ENCODE results near the gene DCN.

Gene DCN

GRCh38 chr12:91133871-91134270, 48.7 kb downstream of the DCN start:
- DNase-seq: no peak

- DNase-seq: no peak
Observed at GRCh38 chr12:91129662-91130362, 52.8 kb downstream of the DCN start.

- DNase-seq: no peak
Observed at GRCh38 chr12:91127751-91128150, 54.9 kb downstream of the DCN start.

- no peak for DNase-seq
Observed at GRCh38 chr12:91127306-91127705, 55.3 kb downstream of the DCN start.

- DNase-seq: no peak
Observed at GRCh38 chr12:91126516-91126915, 56.1 kb downstream of the DCN start.

GRCh38 chr12:91123236-91123916, 59.2 kb downstream of the DCN start:
- no peak for DNase-seq

GRCh38 chr12:91120781-91121180, 61.8 kb downstream of the DCN start:
- no peak for DNase-seq

GRCh38 chr12:91119089-91119488, 63.5 kb downstream of the DCN start:
- DNase-seq: no peak

- DNase-seq: no peak
Observed at GRCh38 chr12:91113621-91114020, 69.0 kb downstream of the DCN start.

- DNase-seq: no peak
Observed at GRCh38 chr12:91111366-91112325, 71.0 kb downstream of the DCN start, which contains the start of gene LUM. Gene LUM, minus strand, starts transcription at chr12:91111494. Its CDS starts 2,515 bp downstream, at chr12:91108979.

- no peak for DNase-seq
Observed at GRCh38 chr12:91110311-91110924, 72.2 kb downstream of the DCN start.

- DNase-seq: no peak
Observed at GRCh38 chr12:91109581-91110310, 72.9 kb downstream of the DCN start.

GRCh38 chr12:91109148-91109564, 73.5 kb downstream of the DCN start:
- peak; percentile 22 for DNase-seq

GRCh38 chr12:91108196-91108755, 74.3 kb downstream of the DCN start:
- DNase-seq: no peak

- DNase-seq: no peak
Observed at GRCh38 chr12:91106283-91106682, 76.3 kb downstream of the DCN start.

GRCh38 chr12:91105807-91106206, 76.8 kb downstream of the DCN start:
- no peak for DNase-seq

GRCh38 chr12:91104812-91105466, 77.7 kb downstream of the DCN start:
- no peak for DNase-seq

- no peak for DNase-seq
Observed at GRCh38 chr12:91103624-91104023, 79.0 kb downstream of the DCN start.

GRCh38 chr12:91103101-91103500, 79.5 kb downstream of the DCN start:
- DNase-seq: no peak

GRCh38 chr12:91100906-91101305, 81.7 kb downstream of the DCN start:
- no peak for DNase-seq

- DNase-seq: no peak
Observed at GRCh38 chr12:91099836-91100235, 82.8 kb downstream of the DCN start.
